Adrenal gland (tissue), 12 donors: Measurements from ENCODE around the gene C1QTNF12. TPM values are rescaled to one million over a fixed set of nuclear protein-coding genes. Genes with fewer than 3 reads are reported as not detected.

Experiments
- DNase-seq, 7 donors: peaks; one replicate each; pipeline ENCODE4 v3.0.0-alpha.2; 2019 to 2020
- H3K27ac ChIP-seq, 5 donors: fragments of 200-600 bp; sonication (generic) in 4 of 5; 1 replicate in 3 of 5; 2 replicates in 2 of 5; pipeline versions ENCODE4 v1.5.1 to v1.8.0; 2016 to 2020; ENCODE audit warnings: mild to moderate bottlenecking in 1 of 5
- H3K27me3 ChIP-seq: fragments of 200-600 bp; 2 replicates; pipeline ENCODE4 v1.8.0; 2021
- H3K36me3 ChIP-seq, 2 donors: fragments of 200-600 bp; replicated peaks in 1 of 2; 1 replicate in 1 of 2; 2 replicates in 1 of 2; pipeline versions ENCODE4 v1.5.1 to v1.8.0; 2018 to 2022
- H3K4me1 ChIP-seq, 2 donors: fragments of 200-600 bp; replicated peaks in 1 of 2; 1 replicate in 1 of 2; 2 replicates in 1 of 2; pipeline versions ENCODE4 v1.5.1 to v1.8.0; 2018 to 2021
- H3K4me3 ChIP-seq, 4 donors: fragments of 200-600 bp; sonication (generic) in 3 of 4; one replicate each; pipeline ENCODE4 v1.5.1; 2016 to 2018
- H3K9me3 ChIP-seq, 3 donors: fragments of 200-600 bp; sonication (generic) in 1 of 3; replicated peaks in 1 of 3; 1 replicate in 2 of 3; 2 replicates in 1 of 3; pipeline versions ENCODE4 v1.5.1 to v1.8.0; 2016 to 2021
- POLR2A ChIP-seq, 2 donors: fragments of 450-650 bp; IDR thresholded peaks; one replicate each; pipeline ENCODE4 v1.6.1; 2017; ENCODE audit warnings: antibody characterized with exemption in 2 of 2, mild to moderate bottlenecking in 2 of 2, moderate library complexity in 1 of 2
- WGBS, 4 donors: extraction: QIAGEN DNeasy Blood & Tissue Kit in 2 of 4; methylation state at CpG; one replicate each; pipeline versions ENCODE4 v1.1.5 to v1.1.7; 2013 to 2017; 5-methylcytosine and 5-hydroxymethylcytosine counted together
- intact Hi-C, 2 donors: fragments of 100-400 bp; cut with DNase I; formaldehyde crosslinking; loops; one replicate each; pipeline versions ENCODE4 v1.14.1 to v1.15.0; 2022 to 2023
- polyA plus RNA-seq, 3 donors: library from polyadenylated mRNA; stranded (reverse); fragments of 200-250 nt in 2 of 3; fragments of 350-450 nt in 1 of 3; fragmentation: Illumina TruSeq in 1 of 3; extraction: RNeasy Lipid Tissue Mini Kit (QIAGEN cat#74804) in 1 of 3; gene quantifications; one replicate each; pipeline ENCODE4 v1.2.3, GENCODE V29; 2013 to 2014
- total RNA-seq, 9 donors: library from RNA; depleted of rRNA in 4 of 9; stranded (reverse); fragments of >200 nt in 4 of 9; fragments of 120-200 nt in 1 of 9; fragmentation: NEBNext Ultra II Directional in 1 of 9; extraction: Animal tissue kit (Norgen Biotek cat#: 25700) in 1 of 9; gene quantifications; one replicate each; pipeline versions ENCODE4 v1.1.0 to v1.2.4, GENCODE V29; 2013 to 2023
- TF ChIP-seq, protein P1 (sequence below), 6 experiments: fragments of 450-650 bp in 4 of 6; fragments of 200-600 bp in 2 of 6; sonication (generic) in 1 of 6; IDR thresholded peaks; 1 replicate in 5 of 6; 2 replicates in 1 of 6; pipeline versions ENCODE4 v1.5.1 to v1.8.0; 2016 to 2021; ENCODE audit warnings: antibody characterized with exemption in 6 of 6, mild to moderate bottlenecking in 2 of 6, moderate library complexity in 1 of 6
- donor health status: healthy with polysubstance abuse.
- donor health status: Bipolar disorder and iron deficiency.
- donor health status: DM: yes; HTN: yes; CAD: no.
- donor health status: DM: no; HTN: no; CAD: no.
- donor health status: DM: no; HTN: no; CAD: no.
- donor health status: DM: yes; HTN: yes; CAD: no.

The C1QTNF12 gene
- total and polyA plus RNA-seq, 12 donors, result 0.28 to 4.3 (median 1.3) TPM; not detected in 3

- Histone ChIP-seq H3K9me3 (no peaks in the 10 kb centered on the region), H3K27me3 (no peaks in the 10 kb centered on the region), H3K27ac (peak overlapping the region in 4 of 5 donors; percentile 51 to 97 (median 76)), H3K4me1 (peaks cover 20 to 38% of the 10 kb centered on the region in 2 donors), H3K36me3 (peaks cover 0 to 3% of the 10 kb centered on the region in 2 donors), H3K4me3 (peak overlapping the region; percentile 62 to 98 (median 78))
- intact Hi-C loops, result no loop called here
- peak in 1 of 7 donors; percentile 36 for DNase-seq
- 20 to 34% (median 26%) methylated on average over 22 to 43 of the region's 43 CpGs for WGBS, 4 donors
- TF ChIP-seq, protein P1, sequence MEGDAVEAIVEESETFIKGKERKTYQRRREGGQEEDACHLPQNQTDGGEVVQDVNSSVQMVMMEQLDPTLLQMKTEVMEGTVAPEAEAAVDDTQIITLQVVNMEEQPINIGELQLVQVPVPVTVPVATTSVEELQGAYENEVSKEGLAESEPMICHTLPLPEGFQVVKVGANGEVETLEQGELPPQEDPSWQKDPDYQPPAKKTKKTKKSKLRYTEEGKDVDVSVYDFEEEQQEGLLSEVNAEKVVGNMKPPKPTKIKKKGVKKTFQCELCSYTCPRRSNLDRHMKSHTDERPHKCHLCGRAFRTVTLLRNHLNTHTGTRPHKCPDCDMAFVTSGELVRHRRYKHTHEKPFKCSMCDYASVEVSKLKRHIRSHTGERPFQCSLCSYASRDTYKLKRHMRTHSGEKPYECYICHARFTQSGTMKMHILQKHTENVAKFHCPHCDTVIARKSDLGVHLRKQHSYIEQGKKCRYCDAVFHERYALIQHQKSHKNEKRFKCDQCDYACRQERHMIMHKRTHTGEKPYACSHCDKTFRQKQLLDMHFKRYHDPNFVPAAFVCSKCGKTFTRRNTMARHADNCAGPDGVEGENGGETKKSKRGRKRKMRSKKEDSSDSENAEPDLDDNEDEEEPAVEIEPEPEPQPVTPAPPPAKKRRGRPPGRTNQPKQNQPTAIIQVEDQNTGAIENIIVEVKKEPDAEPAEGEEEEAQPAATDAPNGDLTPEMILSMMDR (IDR thresholded peaks at IDR 0.05), result no peak
- TF ChIP-seq POLR2A (IDR thresholded peaks at IDR 0.05), result no peak
Measured at GRCh38 chr1:1272341-1273208, 26.1 kb upstream of the C1QTNF12 start.

GRCh38 chr1:1270813-1271212 lies 24.3 kb upstream of the C1QTNF12 start:
- 69 to 91% (median 82%) methylated on average over 7 of the region's 7 CpGs for WGBS, 4 donors
- H3K9me3 ChIP-seq, result no peaks in the 10 kb centered on the region
- no peak overlapping the region for H3K27ac ChIP-seq
- intact Hi-C loops, result no loop called here
- H3K4me3 ChIP-seq, result peak overlapping the region in 1 of 4 donors; percentile 12
- TF ChIP-seq, protein P1 (IDR thresholded peaks at IDR 0.05), result no peak
- TF ChIP-seq POLR2A (IDR thresholded peaks at IDR 0.05), result no peak
- H3K27me3 ChIP-seq, result no peaks in the 10 kb centered on the region
- H3K4me1 ChIP-seq, result peaks cover 20 to 38% of the 10 kb centered on the region in 2 donors
- peaks cover 0 to 13% of the 10 kb centered on the region in 2 donors for H3K36me3 ChIP-seq
- no peak for DNase-seq

- H3K27me3 ChIP-seq, result no peaks in the 10 kb centered on the region
- H3K27ac ChIP-seq, result no peak overlapping the region
- 92 to 97% (median 96%) methylated on average over 13 of the region's 13 CpGs for WGBS, 4 donors
- no peak overlapping the region for H3K4me3 ChIP-seq
- H3K36me3 ChIP-seq, result peaks cover 0 to 33% of the 10 kb centered on the region in 2 donors
- TF ChIP-seq, protein P1 (IDR thresholded peaks at IDR 0.05), result no peak
- intact Hi-C loops, result no loop called here
- no peak for DNase-seq
- no peaks in the 10 kb centered on the region for H3K9me3 ChIP-seq
- H3K4me1 ChIP-seq, result peaks cover 15 to 29% of the 10 kb centered on the region in 2 donors
Measured at GRCh38 chr1:1268284-1268682, 21.8 kb upstream of the C1QTNF12 start.

- H3K27me3 ChIP-seq, result no peaks in the 10 kb centered on the region
- 94 to 95% (median 94%) methylated on average over 34 to 39 of the region's 39 CpGs for WGBS, 4 donors
- no peak for DNase-seq
- intact Hi-C loops, result no loop called here
- H3K4me1 ChIP-seq, result peaks cover 12 to 26% of the 10 kb centered on the region in 2 donors
- no peak for TF ChIP-seq POLR2A (IDR thresholded peaks at IDR 0.05)
- TF ChIP-seq, protein P1 (IDR thresholded peaks at IDR 0.05), result no peak
- H3K4me3 ChIP-seq, result no peak overlapping the region
- no peaks in the 10 kb centered on the region for H3K9me3 ChIP-seq
- peaks cover 0 to 39% of the 10 kb centered on the region in 2 donors for H3K36me3 ChIP-seq
- no peak overlapping the region for H3K27ac ChIP-seq
Measured at GRCh38 chr1:1267488-1268283, 21.2 kb upstream of the C1QTNF12 start.
